Measurements from ENCODE around the gene EIF4E2. TPM values are rescaled to one million over a fixed set of nuclear protein-coding genes. Genes with fewer than 3 reads are reported as not detected.

EIF4E2 gene
- total RNA-seq, 1 donor from 2014 or later, result 17.9 TPM

- Histone ChIP-seq H3K27ac (no peak overlapping the region), H3K4me1 (peaks cover 17% of the 10 kb centered on the region), H3K36me3 (no peaks in the 10 kb centered on the region), H3K9me3 (no peaks in the 10 kb centered on the region), H3K27me3 (peaks cover 13% of the 10 kb centered on the region), H3K4me3 (no peak overlapping the region)
- no peak for TF ChIP-seq CTCF (IDR thresholded peaks at IDR 0.05)
- TF ChIP-seq POLR2A (IDR thresholded peaks at IDR 0.05), result no peak
- no peak for TF ChIP-seq POLR2AphosphoS5 (IDR thresholded peaks at IDR 0.05; ENCODE audit: insufficient read depth in 1 of 2, low read depth in 1 of 2)
- no peak for DNase-seq (ENCODE audit: extremely low spot score in 2 of 2)
- intact Hi-C loops (cut with DNase I), result no loop called here
Observed at GRCh38 chr2:232518844-232519243, 31.6 kb upstream of the EIF4E2 start.

- no peak for DNase-seq (ENCODE audit: extremely low spot score in 2 of 2)
- H3K27me3 ChIP-seq, result peaks cover 17% of the 10 kb centered on the region
Observed at GRCh38 chr2:232519581-232520438, 30.7 kb upstream of the EIF4E2 start, which contains the start of gene PRSS56. TSS of gene PRSS56 (plus strand) at chr2:232520388. CDS start at chr2:232520599, 211 bp downstream.

GRCh38 chr2:232520489-232520888 is 30.0 kb upstream of the EIF4E2 start:
- TF ChIP-seq POLR2AphosphoS5 (IDR thresholded peaks at IDR 0.05; ENCODE audit: insufficient read depth in 1 of 2, low read depth in 1 of 2), result no peak
- no peak for TF ChIP-seq CTCF (IDR thresholded peaks at IDR 0.05)
- Histone ChIP-seq H3K4me1 (peaks cover 21% of the 10 kb centered on the region), H3K4me3 (no peak overlapping the region), H3K9me3 (no peaks in the 10 kb centered on the region), H3K27ac (no peak overlapping the region), H3K36me3 (no peaks in the 10 kb centered on the region), H3K27me3 (peaks cover 17% of the 10 kb centered on the region)
- no peak for DNase-seq (ENCODE audit: extremely low spot score in 2 of 2)
- intact Hi-C loops (cut with DNase I), result no loop called here

More at GRCh38 chr2:232519581-232520438, 30.7 kb upstream of the EIF4E2 start, which contains the start of gene PRSS56:
- Histone ChIP-seq H3K4me3 (no peak within 1 kb of the TSS), H3K27ac (no peak within 1 kb of the TSS), H3K36me3 (no peaks in the 10 kb centered on the region), H3K4me1 (peaks cover 21% of the 10 kb centered on the region), H3K9me3 (no peaks in the 10 kb centered on the region)
- TF ChIP-seq POLR2A (IDR thresholded peaks at IDR 0.05), result no peak
- TF ChIP-seq CTCF (IDR thresholded peaks at IDR 0.05), result no peak
- intact Hi-C loops (cut with DNase I), result no loop called here

GRCh38 chr2:232521098-232521497 is 29.4 kb upstream of the EIF4E2 start:
- peaks cover 17% of the 10 kb centered on the region for H3K27me3 ChIP-seq
- intact Hi-C loops (cut with DNase I), result no loop called here
- TF ChIP-seq POLR2A (IDR thresholded peaks at IDR 0.05), result no peak
- TF ChIP-seq CTCF (IDR thresholded peaks at IDR 0.05), result no peak
- no peak for TF ChIP-seq POLR2AphosphoS5 (IDR thresholded peaks at IDR 0.05; ENCODE audit: insufficient read depth in 1 of 2, low read depth in 1 of 2)

More at GRCh38 chr2:232521098-232521497, 29.4 kb upstream of the EIF4E2 start:
- Histone ChIP-seq H3K27ac (no peak overlapping the region), H3K9me3 (no peaks in the 10 kb centered on the region), H3K4me1 (peaks cover 21% of the 10 kb centered on the region), H3K4me3 (no peak overlapping the region), H3K36me3 (no peaks in the 10 kb centered on the region)
- DNase-seq (ENCODE audit: extremely low spot score in 2 of 2), result no peak

Measured in vagina (tissue), 2 donors.